Breast epithelium (tissue), 4 donors: ENCODE data around the gene SDK2. TPM values are rescaled to one million over a fixed set of nuclear protein-coding genes. Genes with fewer than 3 reads are reported as not detected.

ENCODE experiments used
- DNase-seq, 2 donors: peaks; one replicate each; pipeline ENCODE4 v3.0.0-alpha.2; 2019; ENCODE audit warnings: low spot score in 2 of 2
- H3K27ac ChIP-seq, 2 donors: fragments of 200-600 bp; sonication (generic) in 1 of 2; one replicate each; pipeline ENCODE4 v1.5.1; 2016 to 2019; ENCODE audit warnings: mild to moderate bottlenecking in 1 of 2
- H3K27me3 ChIP-seq, 2 donors: fragments of 200-600 bp; sonication (generic) in 1 of 2; one replicate each; pipeline versions ENCODE4 v1.5.1 to v1.6.0; 2017 to 2019; ENCODE audit warnings: control low read depth in 1 of 2, mild to moderate bottlenecking in 1 of 2
- H3K36me3 ChIP-seq: fragments of 200-600 bp; one replicate; pipeline ENCODE4 v1.5.1; 2019
- H3K4me1 ChIP-seq, 2 donors: fragments of 200-600 bp; sonication (generic); one replicate each; pipeline ENCODE4 v1.5.1; 2016 to 2019; ENCODE audit warnings: control low read depth in 1 of 2
- H3K4me3 ChIP-seq, 3 donors: fragments of 200-600 bp; sonication (generic); 1 replicate in 2 of 3; 2 replicates in 1 of 3; pipeline ENCODE4 v1.5.1; 2016 to 2019; ENCODE audit warnings: mild to moderate bottlenecking in 3 of 3, moderate library complexity in 2 of 3
- H3K9me3 ChIP-seq, 2 donors: fragments of 200-600 bp; sonication (generic) in 1 of 2; one replicate each; pipeline ENCODE4 v1.5.1; 2016 to 2019; ENCODE audit warnings: control low read depth in 1 of 2
- POLR2A ChIP-seq: fragments of 450-650 bp; IDR thresholded peaks from one replicate; pipeline ENCODE4 v1.6.1; 2016; ENCODE audit warnings: antibody characterized with exemption, mild to moderate bottlenecking, moderate library complexity
- POLR2AphosphoS5 ChIP-seq, 3 donors: sonication (generic); formaldehyde crosslinking; IDR thresholded peaks; one replicate each; pipeline ENCODE4 v1.6.1; 2017; ENCODE audit warnings: antibody characterized with exemption in 3 of 3
- intact Hi-C: fragments of 100-400 bp; cut with DNase I; formaldehyde crosslinking; loops from one replicate; pipeline ENCODE4 v1.15.1; 2023; ENCODE audit warnings: low total_unique reads
- total RNA-seq, 3 donors: library from RNA; depleted of rRNA; stranded (reverse); fragments of >200 nt; gene quantifications; one replicate each; pipeline ENCODE4 v1.1.0, GENCODE V29; 2016
- TF ChIP-seq, protein P1 (sequence below), 3 donors: fragments of 450-650 bp; IDR thresholded peaks; one replicate each; pipeline ENCODE4 v1.5.1; 2016 to 2017; ENCODE audit warnings: antibody characterized with exemption in 3 of 3, mild to moderate bottlenecking in 3 of 3, moderate library complexity in 3 of 3

The SDK2 gene
- total RNA-seq, 3 donors from 2014 or later: 0.16 to 2.9 (median 2.6) TPM

DNA sequence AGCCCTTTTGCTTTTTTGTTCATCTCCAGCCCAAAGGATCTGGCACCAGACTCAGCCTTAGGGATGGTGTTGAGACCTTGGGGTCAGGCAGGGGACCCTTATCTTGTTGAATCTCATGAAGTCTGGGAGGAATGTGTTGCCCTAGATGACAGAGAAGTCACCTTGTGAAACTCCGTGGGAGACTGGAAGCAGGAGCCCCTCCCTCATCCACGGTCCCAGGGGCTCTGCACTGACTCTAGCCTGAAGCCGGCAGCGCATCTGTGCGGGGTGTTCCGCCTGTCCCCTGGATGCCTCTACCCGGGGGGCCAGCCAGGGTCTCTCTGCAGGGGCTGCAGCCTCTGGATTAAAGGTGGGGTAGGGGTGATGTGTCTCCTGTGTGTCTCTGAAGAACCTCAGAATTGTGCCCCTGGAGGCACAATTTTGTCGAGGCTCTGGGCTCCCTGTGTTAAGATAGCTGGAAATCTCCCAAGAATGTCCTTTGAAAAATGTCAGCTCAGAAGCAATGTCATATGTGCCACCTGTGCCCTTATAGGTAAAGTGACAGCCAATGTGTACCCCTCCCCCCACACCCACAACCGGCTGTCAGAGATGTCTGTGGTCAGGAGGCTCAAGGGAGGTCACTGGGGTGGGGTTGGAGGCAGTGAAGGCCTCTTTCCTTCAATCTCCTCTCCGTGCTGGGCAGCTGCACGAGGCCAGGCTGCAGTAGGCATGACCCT lies 300.3 kb downstream of the SDK2 start:
- peaks cover 16% of the 10 kb centered on the region in 2 donors for H3K4me1 ChIP-seq
- no peak for TF ChIP-seq POLR2AphosphoS5 (IDR thresholded peaks at IDR 0.05)
- TF ChIP-seq, protein P1, sequence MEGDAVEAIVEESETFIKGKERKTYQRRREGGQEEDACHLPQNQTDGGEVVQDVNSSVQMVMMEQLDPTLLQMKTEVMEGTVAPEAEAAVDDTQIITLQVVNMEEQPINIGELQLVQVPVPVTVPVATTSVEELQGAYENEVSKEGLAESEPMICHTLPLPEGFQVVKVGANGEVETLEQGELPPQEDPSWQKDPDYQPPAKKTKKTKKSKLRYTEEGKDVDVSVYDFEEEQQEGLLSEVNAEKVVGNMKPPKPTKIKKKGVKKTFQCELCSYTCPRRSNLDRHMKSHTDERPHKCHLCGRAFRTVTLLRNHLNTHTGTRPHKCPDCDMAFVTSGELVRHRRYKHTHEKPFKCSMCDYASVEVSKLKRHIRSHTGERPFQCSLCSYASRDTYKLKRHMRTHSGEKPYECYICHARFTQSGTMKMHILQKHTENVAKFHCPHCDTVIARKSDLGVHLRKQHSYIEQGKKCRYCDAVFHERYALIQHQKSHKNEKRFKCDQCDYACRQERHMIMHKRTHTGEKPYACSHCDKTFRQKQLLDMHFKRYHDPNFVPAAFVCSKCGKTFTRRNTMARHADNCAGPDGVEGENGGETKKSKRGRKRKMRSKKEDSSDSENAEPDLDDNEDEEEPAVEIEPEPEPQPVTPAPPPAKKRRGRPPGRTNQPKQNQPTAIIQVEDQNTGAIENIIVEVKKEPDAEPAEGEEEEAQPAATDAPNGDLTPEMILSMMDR (IDR thresholded peaks at IDR 0.05): no peak
- no peak for TF ChIP-seq POLR2A

DNA sequence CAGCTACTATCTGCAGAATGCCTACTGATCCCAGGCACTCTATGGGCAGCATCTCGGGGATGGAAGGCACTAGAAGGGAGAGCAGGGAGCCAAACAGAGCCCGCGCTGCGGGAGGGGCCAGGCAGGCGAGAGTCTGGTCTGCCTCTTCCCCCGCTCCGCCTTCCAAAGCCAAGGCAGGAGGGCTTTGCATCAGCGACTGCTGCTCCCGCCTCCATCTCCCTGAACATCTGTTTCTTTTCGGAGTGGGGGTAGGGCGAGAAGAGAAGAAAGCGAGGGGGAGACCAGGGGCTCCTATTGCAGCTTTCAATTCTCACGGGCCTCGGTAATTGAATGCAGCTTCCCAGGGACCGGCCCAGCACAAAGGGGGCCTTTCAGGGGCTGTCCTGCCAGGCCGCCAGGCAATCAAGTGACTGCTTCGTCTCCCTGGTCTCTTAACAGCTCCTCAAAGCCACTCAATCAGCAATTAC lies 301.0 kb downstream of the SDK2 start:
- TF ChIP-seq POLR2A: no peak
- TF ChIP-seq POLR2AphosphoS5 (IDR thresholded peaks at IDR 0.05): no peak
- TF ChIP-seq, protein P1 (IDR thresholded peaks at IDR 0.05): no peak
- Histone ChIP-seq H3K4me1 (peaks cover 9 to 16% of the 10 kb centered on the region in 2 donors), H3K36me3 (no peaks in the 10 kb centered on the region), H3K27ac (peak overlapping the region; percentile 86 to 92), H3K4me3 (peak overlapping the region in 2 of 3 donors; percentile 2 to 48), H3K9me3 (no peaks in the 10 kb centered on the region), H3K27me3 (no peaks in the 10 kb centered on the region)
- intact Hi-C loops: no loop called here
- peak in 1 of 2 donors; percentile 59 for DNase-seq

More for the DNA sequence above, 300.3 kb downstream of the SDK2 start:
- intact Hi-C loops: no loop called here
- H3K9me3 ChIP-seq: no peaks in the 10 kb centered on the region
- H3K27ac ChIP-seq: peak overlapping the region; percentile 86 to 92
- H3K36me3 ChIP-seq: no peaks in the 10 kb centered on the region
- no peaks in the 10 kb centered on the region for H3K27me3 ChIP-seq
- DNase-seq: no peak
- H3K4me3 ChIP-seq: peak overlapping the region in 1 of 3 donors; percentile 48

DNA sequence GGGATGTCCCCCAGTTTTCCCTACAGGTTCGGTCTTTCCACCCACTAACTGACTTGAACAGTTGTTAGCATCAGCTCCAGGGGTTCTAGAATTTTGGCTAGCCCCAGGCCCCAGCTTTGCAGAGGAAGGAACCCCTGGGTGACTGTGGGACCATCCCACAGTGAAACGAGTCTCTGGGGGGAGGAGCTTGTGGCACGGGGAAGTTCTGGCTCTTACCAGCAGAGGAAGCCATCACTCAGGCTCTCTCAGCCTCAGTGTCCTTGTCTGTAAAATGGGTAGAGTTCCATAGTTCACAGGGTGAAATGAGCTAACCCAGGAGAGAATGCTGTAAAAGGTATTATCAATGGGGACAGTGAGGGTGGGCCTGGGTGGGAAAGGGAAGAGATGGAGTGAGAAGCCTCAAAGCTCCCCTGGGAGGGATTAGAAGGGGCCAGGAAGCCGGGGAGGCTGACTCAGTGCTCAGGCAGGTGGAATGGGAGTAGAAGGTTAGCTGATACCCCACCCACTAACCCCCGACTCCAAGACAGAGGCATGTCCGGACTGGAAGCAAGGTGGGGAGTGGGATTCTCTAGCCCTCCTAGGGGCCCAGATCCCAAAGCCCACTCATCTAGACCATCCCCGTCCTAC lies 301.6 kb downstream of the SDK2 start:
- peaks cover 9 to 16% of the 10 kb centered on the region in 2 donors for H3K4me1 ChIP-seq
- DNase-seq: no peak
- intact Hi-C loops: no loop called here
- TF ChIP-seq POLR2A: no peak
- TF ChIP-seq POLR2AphosphoS5 (IDR thresholded peaks at IDR 0.05): peak in 1 of 3 donors; percentile 1
- TF ChIP-seq, protein P1 (IDR thresholded peaks at IDR 0.05): peak in 1 of 3 donors; percentile 10
- H3K9me3 ChIP-seq: no peaks in the 10 kb centered on the region
- H3K27me3 ChIP-seq: no peaks in the 10 kb centered on the region
- H3K27ac ChIP-seq: peak overlapping the region; percentile 86 to 92
- H3K36me3 ChIP-seq: no peaks in the 10 kb centered on the region
- peak overlapping the region in 2 of 3 donors; percentile 2 to 48 for H3K4me3 ChIP-seq

DNA sequence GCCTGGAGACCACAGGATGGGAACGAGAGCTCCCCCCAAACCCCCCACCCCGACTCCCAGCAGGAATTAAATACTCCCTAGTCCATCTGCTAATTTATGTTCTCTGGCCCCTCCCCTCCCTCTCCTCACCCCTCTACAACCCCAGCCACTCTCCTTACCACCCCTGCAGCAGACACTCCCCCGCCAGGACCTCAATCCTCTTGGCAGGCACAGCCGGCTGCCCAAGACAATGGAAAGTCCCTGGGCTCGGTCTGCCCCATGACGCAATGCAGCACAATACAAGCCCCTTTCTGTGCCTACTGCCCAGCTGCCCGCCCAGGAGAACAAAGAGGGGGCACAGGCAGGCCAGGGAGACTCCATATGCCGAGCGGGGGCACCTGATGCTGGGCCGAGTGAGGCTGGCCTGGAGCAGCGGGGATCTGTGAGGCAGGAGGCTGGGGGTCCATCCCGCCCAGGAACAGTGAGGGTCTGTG lies 302.2 kb downstream of the SDK2 start:
- Histone ChIP-seq H3K4me3 (peak overlapping the region in 1 of 3 donors; percentile 45), H3K27ac (peak overlapping the region; percentile 86 to 92), H3K27me3 (no peaks in the 10 kb centered on the region), H3K36me3 (no peaks in the 10 kb centered on the region), H3K4me1 (peaks cover 9 to 16% of the 10 kb centered on the region in 2 donors), H3K9me3 (no peaks in the 10 kb centered on the region)
- intact Hi-C loops: no loop called here
- TF ChIP-seq POLR2A (no peak), POLR2AphosphoS5 (IDR thresholded peaks at IDR 0.05) (peak; percentile 21 to 29 (median 29))
- DNase-seq: peak; percentile 63 to 92

DNA sequence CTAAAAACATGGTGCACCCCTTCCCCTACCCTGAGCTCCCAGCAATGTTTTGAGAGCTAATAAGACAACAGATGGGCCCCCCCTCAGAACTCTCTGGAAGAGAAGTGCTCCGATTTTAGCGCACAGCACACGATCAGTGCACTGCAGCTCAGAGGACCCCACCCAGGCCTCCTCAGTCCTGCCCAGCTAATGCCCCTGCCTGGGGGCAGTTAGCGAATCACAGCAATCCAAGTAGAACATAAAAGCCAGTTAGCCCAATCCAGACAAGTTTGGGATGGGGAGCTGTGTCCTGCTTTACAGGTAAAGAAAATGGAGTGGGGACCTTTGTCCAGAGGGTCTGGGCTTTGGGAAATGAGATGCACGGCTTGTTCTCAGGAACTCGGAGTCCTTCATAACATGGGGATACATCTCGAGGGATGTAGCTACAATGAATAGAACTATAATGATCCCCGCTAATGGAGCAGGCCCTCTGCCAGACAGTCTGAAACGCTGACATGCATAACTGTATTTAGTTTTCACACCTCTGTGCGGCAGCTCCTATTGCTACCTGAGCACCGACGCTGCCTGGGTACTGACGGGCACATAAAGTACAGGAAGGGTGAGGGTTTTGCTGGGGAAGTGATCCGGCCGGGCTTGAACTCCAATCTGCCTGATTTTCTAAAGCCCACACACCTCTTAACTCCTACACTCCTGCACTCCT lies 302.7 kb downstream of the SDK2 start:
- no peak overlapping the region for H3K4me3 ChIP-seq
- no peaks in the 10 kb centered on the region for H3K27me3 ChIP-seq
- no peaks in the 10 kb centered on the region for H3K9me3 ChIP-seq
- peak overlapping the region; percentile 86 to 92 for H3K27ac ChIP-seq
- intact Hi-C loops: no loop called here
- H3K36me3 ChIP-seq: no peaks in the 10 kb centered on the region
- DNase-seq: no peak
- TF ChIP-seq, protein P1 (IDR thresholded peaks at IDR 0.05): no peak
- TF ChIP-seq POLR2A (no peak), POLR2AphosphoS5 (IDR thresholded peaks at IDR 0.05) (no peak)
- H3K4me1 ChIP-seq: peaks cover 9 to 16% of the 10 kb centered on the region in 2 donors
